ENCODE data around the gene RIN1. TPM values are rescaled to one million over a fixed set of nuclear protein-coding genes. Genes with fewer than 3 reads are reported as not detected.
A peak's percentile ranks its signal among the peaks of the same experiment; 100 is the strongest.

Gene RIN1
- total RNA-seq, 2 donors from 2014 or later, result 2.2 to 4.6 TPM

- intact Hi-C loops (cut with DNase I), result no loop called here
- ATAC-seq (no peak), DNase-seq (no peak)
Measured at GRCh38 chr11:66291303-66291705, 44.9 kb downstream of the RIN1 start.

DNA sequence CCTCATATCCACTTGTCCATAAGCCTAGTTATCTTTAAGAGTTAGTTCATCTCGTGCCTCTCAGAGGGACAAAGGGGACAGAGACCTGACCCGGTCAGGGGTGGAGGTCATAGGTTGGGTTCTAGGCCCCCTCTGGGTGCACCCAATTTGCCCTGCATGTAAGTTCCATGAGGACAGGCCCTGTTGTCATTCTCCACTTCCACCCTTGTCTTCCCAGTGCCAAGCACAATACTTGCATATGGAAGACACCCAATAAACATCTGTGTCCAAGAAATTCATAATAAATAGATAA lies 46.0 kb downstream of the RIN1 start:
- intact Hi-C loops (cut with DNase I), result no loop called here
- DNase-seq (no peak), ATAC-seq (no peak)

GRCh38 chr11:66289548-66290329 lies 46.5 kb downstream of the RIN1 start:
- DNase-seq (peak; percentile 81), ATAC-seq (peak; percentile 58 to 61)
- intact Hi-C loops (cut with DNase I), result loop anchor here in 1 of 2 donors (10.0 kb wide), 1 partner anchor 65 kb away; no protein-coding TSS in a partner anchor

- ATAC-seq (peak; percentile 94 to 97), DNase-seq (peak; percentile 99)
- intact Hi-C loops (cut with DNase I), result loop anchor here in 1 of 2 donors (10.0 kb wide), 1 partner anchor 64 kb away; no protein-coding TSS in a partner anchor
Measured at GRCh38 chr11:66288671-66289547, 47.3 kb downstream of the RIN1 start, which contains the start of gene YIF1A. YIF1A (minus strand) TSS chr11:66289143; CDS start chr11:66288985, 158 bp downstream.

- no peak for ATAC-seq
- intact Hi-C loops (cut with DNase I), result loop anchor here in 1 of 2 donors (10.0 kb wide), 1 partner anchor 63 kb away; no protein-coding TSS in a partner anchor
- no peak for DNase-seq
Measured at GRCh38 chr11:66287889-66288670, 48.2 kb downstream of the RIN1 start.

DNA sequence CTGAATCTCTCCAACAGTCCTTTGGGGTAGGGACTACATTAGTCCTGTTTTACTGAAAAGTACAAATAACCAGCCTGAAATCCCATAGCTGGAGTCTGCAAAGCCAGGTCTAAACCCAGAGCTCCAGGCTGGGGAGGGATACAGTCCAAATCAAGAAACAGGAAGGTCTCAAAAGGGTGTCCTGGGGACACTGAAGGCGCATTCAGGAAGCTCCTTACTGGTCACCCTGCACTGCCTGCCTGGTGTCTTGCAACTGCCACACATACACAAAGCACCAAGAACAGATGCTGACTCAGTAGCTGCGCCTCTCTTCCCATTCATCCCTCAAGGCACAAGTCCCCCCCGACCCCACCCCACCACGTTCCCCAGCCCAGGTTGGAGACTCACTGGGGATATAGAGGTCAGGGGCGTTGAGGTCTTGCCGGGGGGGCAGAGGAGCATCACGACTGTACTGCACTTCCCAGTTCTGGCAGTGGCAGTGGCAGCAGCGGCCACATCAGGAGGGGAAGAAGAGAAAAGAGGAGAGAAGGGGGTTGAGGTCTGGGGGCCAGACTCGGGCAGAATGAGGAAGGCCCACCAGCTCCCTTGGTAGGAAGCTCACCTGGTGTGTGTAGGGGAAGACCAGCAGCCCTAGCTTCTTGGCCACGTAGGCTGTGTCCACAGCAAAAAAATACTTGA lies 48.9 kb downstream of the RIN1 start:
- intact Hi-C loops (cut with DNase I), result loop anchor here in 1 of 2 donors (10.0 kb wide), 1 partner anchor 63 kb away; no protein-coding TSS in a partner anchor
- DNase-seq (no peak), ATAC-seq (no peak)

DNA sequence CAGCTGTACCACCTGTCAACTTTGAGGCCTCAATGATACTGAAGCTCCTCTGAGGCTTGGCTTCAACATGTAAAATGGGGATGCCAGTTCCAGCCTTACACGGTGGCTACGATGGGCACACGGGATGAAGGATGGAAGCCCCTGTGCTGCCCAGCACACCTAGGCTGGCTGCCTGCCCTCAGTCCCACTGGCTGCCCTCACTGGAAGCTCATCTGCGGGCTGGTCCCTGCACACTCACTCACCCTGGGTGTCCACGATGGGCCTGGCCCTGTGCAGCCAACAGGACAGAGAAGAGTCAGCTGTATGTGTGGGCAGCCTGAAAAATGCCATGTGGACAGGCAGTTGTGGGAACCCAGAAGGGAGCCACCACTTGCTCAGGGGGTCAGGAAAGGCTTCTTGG lies 49.5 kb downstream of the RIN1 start:
- ATAC-seq (no peak), DNase-seq (no peak)
- intact Hi-C loops (cut with DNase I), result loop anchor here in 1 of 2 donors (10.0 kb wide), 1 partner anchor 62 kb away; no protein-coding TSS in a partner anchor

GRCh38 chr11:66285250-66285947 lies 50.8 kb downstream of the RIN1 start:
- intact Hi-C loops (cut with DNase I), result loop anchor here in 1 of 2 donors (10.0 kb wide), 1 partner anchor 61 kb away; no protein-coding TSS in a partner anchor
- ATAC-seq (no peak), DNase-seq (no peak)

GRCh38 chr11:66284526-66285078 lies 51.6 kb downstream of the RIN1 start:
- ATAC-seq, result no peak
- intact Hi-C loops (cut with DNase I), result loop anchor here in 1 of 2 donors (10.0 kb wide), 1 partner anchor 60 kb away; no protein-coding TSS in a partner anchor
- no peak for DNase-seq

GRCh38 chr11:66283461-66284105 lies 52.7 kb downstream of the RIN1 start:
- no peak for ATAC-seq
- intact Hi-C loops (cut with DNase I), result loop anchor here in 1 of 2 donors (10.0 kb wide), 1 partner anchor 59 kb away; no protein-coding TSS in a partner anchor
- no peak for DNase-seq

GRCh38 chr11:66282468-66283455 lies 53.5 kb downstream of the RIN1 start:
- intact Hi-C loops (cut with DNase I), result loop anchor here in 1 of 2 donors (10.0 kb wide), 1 partner anchor 58 kb away; no protein-coding TSS in a partner anchor
- DNase-seq, result peak; percentile 99
- peak; percentile 84 to 86 for ATAC-seq

Other genes starting within 250 kb of the RIN1 start
- 10 to 100 TPM; 25.8 to 32.1 TPM for gene KLC2, start 78.7 kb downstream of the RIN1 start, total RNA-seq
- 100 to 1,000 TPM; 114 to 115 TPM for gene RAB1B, start 67.8 kb downstream of the RIN1 start, total RNA-seq
- gene CNIH2, start 58.3 kb downstream of the RIN1 start, total RNA-seq, result not detected
- gene YIF1A, start 47.3 kb downstream of the RIN1 start, total RNA-seq, result 10 to 100 TPM; 53.2 to 81.1 TPM
- 1 to 10 TPM in 1 of 2 donors, under 1 TPM in 1; 0.86 to 1.1 TPM for gene TMEM151A, start 44.5 kb downstream of the RIN1 start, total RNA-seq
- 10 to 100 TPM; 43.8 to 54.3 TPM for gene CD248, start 19.4 kb downstream of the RIN1 start, total RNA-seq
- 10 to 100 TPM; 14.9 to 19.3 TPM for gene BRMS1, start 8.7 kb upstream of the RIN1 start, total RNA-seq
- 10 to 100 TPM; 37.9 to 41.1 TPM for gene B4GAT1, start 11.2 kb upstream of the RIN1 start, total RNA-seq
- gene SLC29A2, start 35.3 kb upstream of the RIN1 start, total RNA-seq, result 10 to 100 TPM; 15.1 to 16.6 TPM
- under 1 TPM; 0.18 to 0.68 TPM for gene NPAS4, start 84.6 kb upstream of the RIN1 start, total RNA-seq
- 10 to 100 TPM; 43.1 to 47.0 TPM for gene MRPL11, start 102.4 kb upstream of the RIN1 start, total RNA-seq
- 10 to 100 TPM in 1 of 2 donors, 1 to 10 TPM in 1; 9.1 to 11.0 TPM for gene PELI3, start 130.5 kb upstream of the RIN1 start, total RNA-seq
- 10 to 100 TPM; 18.5 TPM for gene DPP3, start 144.0 kb upstream of the RIN1 start, total RNA-seq
- 10 to 100 TPM; 18.7 to 18.9 TPM for gene BBS1, start 174.2 kb upstream of the RIN1 start, total RNA-seq
- 1 to 10 TPM; 7.9 to 8.2 TPM for gene ZDHHC24, start 209.6 kb upstream of the RIN1 start, total RNA-seq
- under 1 TPM; 0.10 to 0.15 TPM for gene ACTN3, start 210.5 kb upstream of the RIN1 start, total RNA-seq
- 10 to 100 TPM; 51.0 to 71.9 TPM for gene CTSF, start 232.2 kb upstream of the RIN1 start, total RNA-seq

Measured in left cardiac atrium (tissue), 4 donors.